SK-N-SH (cell line): ENCODE data around the gene MRTFB. TPM values are rescaled to one million over a fixed set of nuclear protein-coding genes. Genes with fewer than 3 reads are reported as not detected.

Source experiments
- CTCF ChIA-PET: fragments of 300-600, 350-600 bp; formaldehyde crosslinking; extraction: SDS; loops from one replicate; lab custom pipeline; 2021; lab: Yijun Ruan, JAX
- POLR2A ChIA-PET: fragments of 350-600 bp; sonication (Branson Sonifier 250); formaldehyde crosslinking; extraction: SDS; loops from one replicate; lab custom pipeline; 2020; ENCODE audit warnings: antibody characterized with exemption, inconsistent platforms; lab: Yijun Ruan, JAX
- DNase-seq: peaks from one replicate; pipeline ENCODE4 v3.0.0; 2012
- H2AFZ ChIP-seq: fragments of 200-600 bp; sonication (generic); 2 replicates; pipeline ENCODE4 v1.8.1; 2016; ENCODE audit warnings: antibody characterized with exemption, mild to moderate bottlenecking, low read depth
- H3F3A ChIP-seq: fragments of 200-600 bp; sonication (generic); replicated peaks from 2 replicates; pipeline ENCODE3; 2016; ENCODE audit warnings: antibody characterized with exemption, mild to moderate bottlenecking; ENCODE audit not compliant: insufficient read depth
- H3K27ac ChIP-seq, 2 experiments: fragments of 200-500 bp in 1 of 2; fragments of 200-600 bp in 1 of 2; sonication (Bioruptor generic) in 1 of 2; sonication (generic), shearing (Covaris generic) in 1 of 2; 2 replicates each; pipeline versions ENCODE4 v1.5.1 to v1.6.1; 2014 to 2016; ENCODE audit warnings: low read depth in 2 of 2, inconsistent platforms in 1 of 2, low read length in 1 of 2, mild to moderate bottlenecking in 1 of 2, mixed read lengths in 1 of 2
- H3K27me3 ChIP-seq: fragments of 200-600 bp; sonication (generic), shearing (Covaris generic); 2 replicates; pipeline ENCODE4 v1.6.1; 2016; ENCODE audit warnings: mixed run types; ENCODE audit not compliant: insufficient read depth
- H3K36me3 ChIP-seq, 2 experiments: fragments of 200-500 bp in 1 of 2; fragments of 200-600 bp in 1 of 2; sonication (Bioruptor generic) in 1 of 2; sonication (generic) in 1 of 2; replicated peaks in 1 of 2; 2 replicates each; pipeline versions ENCODE3 to v1.5.1; 2014 to 2016; ENCODE audit warnings: low read length in 1 of 2, mild to moderate bottlenecking in 1 of 2; ENCODE audit not compliant: insufficient read depth in 2 of 2, control insufficient read depth in 1 of 2
- H3K4me1 ChIP-seq, 2 experiments: fragments of 200-500 bp in 1 of 2; fragments of 200-600 bp in 1 of 2; sonication (Bioruptor generic) in 1 of 2; sonication (generic), shearing (Covaris generic) in 1 of 2; 2 replicates each; pipeline versions ENCODE4 v1.5.1 to v1.6.1; 2014 to 2016; ENCODE audit warnings: low read depth in 1 of 2, low read length in 1 of 2, mixed run types in 1 of 2; ENCODE audit not compliant: insufficient read depth in 2 of 2, control insufficient read depth in 1 of 2
- H3K4me2 ChIP-seq: fragments of 200-600 bp; sonication (generic), shearing (Covaris generic); 2 replicates; pipeline ENCODE4 v1.6.1; 2017; ENCODE audit warnings: mixed run types
- H3K4me3 ChIP-seq, 2 experiments: fragments of 200-500 bp in 1 of 2; fragments of 200-600 bp in 1 of 2; sonication (Bioruptor generic) in 1 of 2; sonication (generic), shearing (Covaris generic) in 1 of 2; 2 replicates each; pipeline versions ENCODE4 v1.5.1 to v1.8.1; 2014 to 2016; ENCODE audit warnings: low read depth in 2 of 2, inconsistent platforms in 1 of 2, low read length in 1 of 2, mild to moderate bottlenecking in 1 of 2, mixed read lengths in 1 of 2, moderate library complexity in 1 of 2
- H3K79me2 ChIP-seq: fragments of 200-600 bp; sonication (generic); 2 replicates; pipeline ENCODE4 v1.8.1; 2017; ENCODE audit warnings: mild to moderate bottlenecking; ENCODE audit not compliant: insufficient read depth
- H3K9ac ChIP-seq: fragments of 200-600 bp; sonication (generic); 2 replicates; pipeline ENCODE4 v1.6.1; 2017; ENCODE audit warnings: mixed run types
- H3K9me2 ChIP-seq: fragments of 200-600 bp; sonication (generic); 2 replicates; pipeline ENCODE4 v1.6.1; 2017; ENCODE audit warnings: mixed run types
- H3K9me3 ChIP-seq: fragments of 200-600 bp; sonication (generic); 2 replicates; pipeline ENCODE4 v1.6.1; 2017; ENCODE audit warnings: mixed run types, mild to moderate bottlenecking, moderate library complexity
- H4K20me1 ChIP-seq: fragments of 200-600 bp; sonication (generic); 2 replicates; pipeline ENCODE4 v1.6.1; 2017; ENCODE audit warnings: mild to moderate bottlenecking, mixed run types; ENCODE audit not compliant: insufficient read depth
- CHD2 ChIP-seq: fragments of 150-350 bp; IDR thresholded peaks from 2 replicates; pipeline ENCODE4 v1.6.1; 2018; ENCODE audit warnings: low read length; ENCODE audit not compliant: partially characterized antibody
- ELF1 ChIP-seq: IDR thresholded peaks from 2 replicates; pipeline ENCODE4 v1.4.0; 2012
- EZH2phosphoT487 ChIP-seq: fragments of 200-600 bp; sonication (generic); IDR thresholded peaks from 2 replicates; pipeline ENCODE4 v1.6.1; 2017; ENCODE audit warnings: low read depth, mixed run types, mild to moderate bottlenecking, antibody characterized with exemption, moderate library complexity, borderline replicate concordance
- FOSL2 ChIP-seq: IDR thresholded peaks from 2 replicates; pipeline ENCODE4 v1.4.0; 2012; ENCODE audit warnings: low read depth, mild to moderate bottlenecking, moderate library complexity, borderline replicate concordance
- FOXJ3 ChIP-seq: sonication (generic); formaldehyde crosslinking; IDR thresholded peaks from 2 replicates; pipeline ENCODE4 v1.5.1; 2020; ENCODE audit warnings: mild to moderate bottlenecking, missing genetic modification reagents
- JUND ChIP-seq: IDR thresholded peaks from 2 replicates; pipeline ENCODE4 v1.4.0; 2012
- NFIC ChIP-seq: IDR thresholded peaks from 2 replicates; pipeline ENCODE4 v1.4.0; 2012; ENCODE audit warnings: borderline replicate concordance
- NRF1 ChIP-seq: IDR thresholded peaks from 2 replicates; pipeline ENCODE4 v1.6.1; 2012; ENCODE audit warnings: low read depth, mild to moderate bottlenecking, low read length
- RAD21 ChIP-seq: IDR thresholded peaks from 2 replicates; pipeline ENCODE4 v1.6.1; 2012; ENCODE audit warnings: mild to moderate bottlenecking, low read length
- RCOR1 ChIP-seq: fragments of 150-350 bp; IDR thresholded peaks from 2 replicates; pipeline ENCODE4 v1.6.1; 2017; ENCODE audit warnings: antibody characterized with exemption, low read length
- RXRA ChIP-seq: IDR thresholded peaks from 2 replicates; pipeline ENCODE4 v1.4.0; 2012; ENCODE audit warnings: low read depth, mild to moderate bottlenecking, borderline replicate concordance
- SMC3 ChIP-seq: IDR thresholded peaks from 2 replicates; pipeline ENCODE4 v1.6.1; 2012; ENCODE audit warnings: low read depth, low read length, improper control_type of control experiment
- TAF1 ChIP-seq: IDR thresholded peaks from 2 replicates; pipeline ENCODE4 v1.6.1; 2012; ENCODE audit warnings: low read depth, mild to moderate bottlenecking, low read length, moderate library complexity, borderline replicate concordance
- TEAD4 ChIP-seq: IDR thresholded peaks from 2 replicates; pipeline ENCODE4 v1.4.0; 2012; ENCODE audit warnings: mild to moderate bottlenecking, borderline replicate concordance; ENCODE audit not compliant: insufficient read depth
- YY1 ChIP-seq: IDR thresholded peaks from 2 replicates; pipeline ENCODE4 v1.4.0; 2012; ENCODE audit warnings: low read depth, mild to moderate bottlenecking
- WGBS: methylation state at CpG from one replicate; pipeline ENCODE4 v1.1.6; 2017; ENCODE audit warnings: low lambda C conversion rate; 5-methylcytosine and 5-hydroxymethylcytosine counted together
- polyA plus RNA-seq, 3 experiments: library from polyadenylated mRNA; depleted of rRNA; stranded (reverse); fragments of >200 nt; gene quantifications; 2 replicates each; pipeline ENCODE4 v1.2.3, GENCODE V29; 2012
- TF ChIP-seq, protein P1 (sequence below): IDR thresholded peaks from 2 replicates; pipeline ENCODE4 v1.4.0; 2012; ENCODE audit warnings: low read depth
- TF ChIP-seq, protein P2 (sequence below): IDR thresholded peaks from 2 replicates; pipeline ENCODE4 v1.6.1; 2012; ENCODE audit warnings: mild to moderate bottlenecking, low read depth, low read length, moderate library complexity
- TF ChIP-seq, protein P3 (sequence below): IDR thresholded peaks from 2 replicates; pipeline ENCODE4; 2012

MRTFB gene
- polyA plus RNA-seq, 1 of the 3 experiments (the other 2 are of a cell fraction): 3.3 TPM

DNA sequence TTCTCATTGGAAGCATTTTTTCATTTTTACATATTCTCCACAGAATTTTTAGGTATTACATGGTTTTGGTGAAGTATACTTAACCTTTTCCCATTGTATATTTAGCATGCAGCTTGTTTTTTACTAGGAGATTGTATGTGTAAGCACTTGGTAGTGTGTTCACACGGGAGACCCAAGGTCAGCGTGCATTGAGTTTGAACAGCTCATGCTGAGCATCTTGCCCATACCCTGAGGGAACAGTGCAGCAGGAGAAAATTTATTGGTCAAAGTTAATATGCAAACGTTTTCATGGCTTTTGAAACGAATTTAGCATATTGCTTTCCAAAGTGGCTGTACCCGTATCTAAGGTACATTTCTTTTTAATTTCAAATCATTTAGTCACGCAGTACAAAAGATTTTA lies 168.7 kb downstream of the MRTFB start:
- H2AFZ ChIP-seq: no peak overlapping the region
- TF ChIP-seq RCOR1: no peak
- TF ChIP-seq RAD21: no peak
- TF ChIP-seq CHD2: no peak
- TF ChIP-seq ELF1: no peak
- TF ChIP-seq, protein P1, sequence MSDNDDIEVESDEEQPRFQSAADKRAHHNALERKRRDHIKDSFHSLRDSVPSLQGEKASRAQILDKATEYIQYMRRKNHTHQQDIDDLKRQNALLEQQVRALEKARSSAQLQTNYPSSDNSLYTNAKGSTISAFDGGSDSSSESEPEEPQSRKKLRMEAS: no peak
- TF ChIP-seq YY1: no peak
- TF ChIP-seq RXRA: no peak
- CTCF ChIA-PET: interaction anchor here (1.5 to 3.0 kb wide), 3 partner anchors 10 to 321 kb away, joined by 3 to 17 read pairs (median 6); partner anchors contain the start of gene ERCC4
- POLR2A ChIA-PET: no interaction called here
- no peaks in the 10 kb centered on the region for H3K79me2 ChIP-seq
- no peaks in the 10 kb centered on the region for H3K9me2 ChIP-seq
- no peaks in the 10 kb centered on the region for H3K27me3 ChIP-seq
- no peak overlapping the region for H3K9ac ChIP-seq
- DNase-seq: no peak
- H3F3A ChIP-seq: no peaks in the 10 kb centered on the region
- H3K4me1 ChIP-seq: no peaks in the 10 kb centered on the region
- H3K27ac ChIP-seq: no peak overlapping the region
- 89% methylated on average over 6 of the region's 6 CpGs for WGBS
- H3K36me3 ChIP-seq: peaks cover 36 to 51% of the 10 kb centered on the region in 2 experiments
- no peaks in the 10 kb centered on the region for H4K20me1 ChIP-seq
- H3K4me2 ChIP-seq: no peak overlapping the region
- H3K4me3 ChIP-seq: no peak overlapping the region
- H3K9me3 ChIP-seq: no peaks in the 10 kb centered on the region

DNA sequence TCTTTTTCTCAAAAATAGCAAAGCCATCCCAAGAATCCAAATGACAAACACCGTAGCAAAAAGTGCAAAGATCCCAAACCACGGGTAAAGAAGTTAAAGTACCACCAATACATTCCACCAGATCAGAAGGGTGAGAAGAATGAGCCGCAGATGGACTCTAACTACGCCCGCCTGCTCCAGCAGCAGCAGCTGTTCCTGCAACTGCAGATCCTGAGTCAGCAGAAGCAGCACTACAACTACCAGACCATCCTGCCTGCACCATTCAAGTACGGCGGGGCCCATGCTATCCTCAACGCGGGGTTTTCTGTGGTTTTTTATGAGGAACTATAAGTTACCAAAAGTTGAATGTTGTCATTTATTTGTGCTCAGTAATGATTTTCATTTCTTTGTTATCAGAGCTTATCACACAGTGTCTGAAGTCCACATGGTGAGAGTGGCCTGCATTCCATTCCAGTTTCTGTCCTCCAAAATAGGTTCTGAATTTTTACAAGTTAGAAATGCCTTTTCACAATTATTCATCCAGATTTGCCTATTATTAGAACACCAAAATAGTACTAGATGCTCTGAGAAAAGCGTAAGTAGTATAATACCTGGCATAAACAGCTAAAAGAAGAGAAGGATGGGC lies 169.2 kb downstream of the MRTFB start:
- TF ChIP-seq, protein P2, sequence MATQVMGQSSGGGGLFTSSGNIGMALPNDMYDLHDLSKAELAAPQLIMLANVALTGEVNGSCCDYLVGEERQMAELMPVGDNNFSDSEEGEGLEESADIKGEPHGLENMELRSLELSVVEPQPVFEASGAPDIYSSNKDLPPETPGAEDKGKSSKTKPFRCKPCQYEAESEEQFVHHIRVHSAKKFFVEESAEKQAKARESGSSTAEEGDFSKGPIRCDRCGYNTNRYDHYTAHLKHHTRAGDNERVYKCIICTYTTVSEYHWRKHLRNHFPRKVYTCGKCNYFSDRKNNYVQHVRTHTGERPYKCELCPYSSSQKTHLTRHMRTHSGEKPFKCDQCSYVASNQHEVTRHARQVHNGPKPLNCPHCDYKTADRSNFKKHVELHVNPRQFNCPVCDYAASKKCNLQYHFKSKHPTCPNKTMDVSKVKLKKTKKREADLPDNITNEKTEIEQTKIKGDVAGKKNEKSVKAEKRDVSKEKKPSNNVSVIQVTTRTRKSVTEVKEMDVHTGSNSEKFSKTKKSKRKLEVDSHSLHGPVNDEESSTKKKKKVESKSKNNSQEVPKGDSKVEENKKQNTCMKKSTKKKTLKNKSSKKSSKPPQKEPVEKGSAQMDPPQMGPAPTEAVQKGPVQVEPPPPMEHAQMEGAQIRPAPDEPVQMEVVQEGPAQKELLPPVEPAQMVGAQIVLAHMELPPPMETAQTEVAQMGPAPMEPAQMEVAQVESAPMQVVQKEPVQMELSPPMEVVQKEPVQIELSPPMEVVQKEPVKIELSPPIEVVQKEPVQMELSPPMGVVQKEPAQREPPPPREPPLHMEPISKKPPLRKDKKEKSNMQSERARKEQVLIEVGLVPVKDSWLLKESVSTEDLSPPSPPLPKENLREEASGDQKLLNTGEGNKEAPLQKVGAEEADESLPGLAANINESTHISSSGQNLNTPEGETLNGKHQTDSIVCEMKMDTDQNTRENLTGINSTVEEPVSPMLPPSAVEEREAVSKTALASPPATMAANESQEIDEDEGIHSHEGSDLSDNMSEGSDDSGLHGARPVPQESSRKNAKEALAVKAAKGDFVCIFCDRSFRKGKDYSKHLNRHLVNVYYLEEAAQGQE: no peak
- no peak for TF ChIP-seq YY1
- no peak for TF ChIP-seq SMC3
- TF ChIP-seq, protein P3, sequence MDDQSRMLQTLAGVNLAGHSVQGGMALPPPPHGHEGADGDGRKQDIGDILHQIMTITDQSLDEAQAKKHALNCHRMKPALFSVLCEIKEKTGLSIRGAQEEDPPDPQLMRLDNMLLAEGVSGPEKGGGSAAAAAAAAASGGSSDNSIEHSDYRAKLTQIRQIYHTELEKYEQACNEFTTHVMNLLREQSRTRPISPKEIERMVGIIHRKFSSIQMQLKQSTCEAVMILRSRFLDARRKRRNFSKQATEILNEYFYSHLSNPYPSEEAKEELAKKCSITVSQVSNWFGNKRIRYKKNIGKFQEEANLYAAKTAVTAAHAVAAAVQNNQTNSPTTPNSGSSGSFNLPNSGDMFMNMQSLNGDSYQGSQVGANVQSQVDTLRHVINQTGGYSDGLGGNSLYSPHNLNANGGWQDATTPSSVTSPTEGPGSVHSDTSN: no peak
- TF ChIP-seq FOXJ3: no peak
- no peak for TF ChIP-seq JUND
- no peak for TF ChIP-seq EZH2phosphoT487
- TF ChIP-seq TAF1: no peak
- TF ChIP-seq FOSL2: no peak
- TF ChIP-seq TEAD4: no peak
- TF ChIP-seq CHD2: no peak
- TF ChIP-seq NFIC: no peak
- TF ChIP-seq NRF1: no peak
- TF ChIP-seq, all 33 proteins: peak for 0
- H3K4me2 ChIP-seq: no peak overlapping the region
- no peak overlapping the region for H3K4me3 ChIP-seq
- H3K9me3 ChIP-seq: no peaks in the 10 kb centered on the region
- H3K27ac ChIP-seq: no peak overlapping the region
- H3K79me2 ChIP-seq: no peaks in the 10 kb centered on the region
- no peaks in the 10 kb centered on the region for H3F3A ChIP-seq
- no peak overlapping the region; the same call in 1 of the 2 replicates for H3K9ac ChIP-seq
- DNase-seq: no peak
- CTCF ChIA-PET: interaction anchor here (1.1 to 3.0 kb wide), 4 partner anchors 9 to 321 kb away, joined by 3 to 17 read pairs (median 5); partner anchors contain the start of gene ERCC4
- POLR2A ChIA-PET: no interaction called here
- no peaks in the 10 kb centered on the region for H4K20me1 ChIP-seq
- no peaks in the 10 kb centered on the region for H3K9me2 ChIP-seq
- H3K27me3 ChIP-seq: no peaks in the 10 kb centered on the region
- no peak overlapping the region for H2AFZ ChIP-seq
- peaks cover 38 to 50% of the 10 kb centered on the region in 2 experiments for H3K36me3 ChIP-seq
- WGBS: 92% methylated on average over 10 of the region's 10 CpGs
- no peaks in the 10 kb centered on the region for H3K4me1 ChIP-seq
